ENCODE measurements around the gene MAML2. TPM values are rescaled to one million over a fixed set of nuclear protein-coding genes. Genes with fewer than 3 reads are reported as not detected.

MAML2 gene
- total RNA-seq, 1 experiment from 2014 or later, result 2.9 TPM

- in situ Hi-C loops (cut with HindIII; ENCODE audit: low pct_unique_long_range_greater_than_20kb, low sequenced_read_pairs) (no loop called here), intact Hi-C loops (cut with micrococcal nuclease; ENCODE audit: unreplicated experiment) (no loop called here)
- Histone ChIP-seq H3K27ac (ENCODE audit: low read length) (no peak overlapping the region), H3K36me3 (ENCODE audit: control insufficient read depth, insufficient read depth, low read length) (no peaks in the 10 kb centered on the region), H3K4me1 (ENCODE audit: control insufficient read depth, insufficient read depth, low read length) (no peaks in the 10 kb centered on the region), H3K9me3 (ENCODE audit: control insufficient read depth, insufficient read depth, low read depth, low read length) (no peaks in the 10 kb centered on the region), H3K27me3 (ENCODE audit: control insufficient read depth, insufficient read depth, low read length) (no peaks in the 10 kb centered on the region), H3K4me3 (ENCODE audit: low read depth in 2 of 2, low read length in 2 of 2) (no peak overlapping the region)
- ATAC-seq (no peak), DNase-seq (ENCODE audit: low read depth, low spot score) (no peak)
- ChIA-PET POLR2A (interaction anchor here (0.6 kb wide), 1 partner anchor 191 kb away, joined by 5 read pairs; no protein-coding TSS in a partner anchor), CTCF (interaction anchor here (0.6 kb wide), 1 partner anchor 179 kb away, joined by 3 read pairs; no protein-coding TSS in a partner anchor)
- no TSS peak for BruUV-seq (replicated peaks)
- no peak for TF ChIP-seq REST (IDR thresholded peaks at IDR 0.05; ENCODE audit: insufficient read depth in 1 of 2, low read depth in 2 of 2, low read length in 1 of 2)
- TF ChIP-seq TCF7L2 (IDR thresholded peaks at IDR 0.05; ENCODE audit: low read depth, low read length), result no peak
- no peak for TF ChIP-seq POLR2AphosphoS5 (IDR thresholded peaks at IDR 0.05; ENCODE audit: low read depth, low read length)
- no peak for TF ChIP-seq SIN3A (IDR thresholded peaks at IDR 0.05; ENCODE audit: borderline replicate concordance, insufficient read depth, low read depth, low read length)
- no peak for TF ChIP-seq CTCF (IDR thresholded peaks at IDR 0.05)
These were observed 127.7 kb downstream of the MAML2 start for GRCh38 chr11:96215110-96215782.

- TF ChIP-seq POLR2AphosphoS5 (IDR thresholded peaks at IDR 0.05; ENCODE audit: low read depth, low read length) (no peak), CTCF (IDR thresholded peaks at IDR 0.05) (no peak), REST (IDR thresholded peaks at IDR 0.05; ENCODE audit: insufficient read depth in 1 of 2, low read depth in 2 of 2, low read length in 1 of 2) (no peak), SIN3A (IDR thresholded peaks at IDR 0.05; ENCODE audit: borderline replicate concordance, insufficient read depth, low read depth, low read length) (no peak), TCF7L2 (IDR thresholded peaks at IDR 0.05; ENCODE audit: low read depth, low read length) (no peak)
- ChIA-PET CTCF (interaction anchor here (0.6 kb wide), 1 partner anchor 179 kb away, joined by 3 read pairs; no protein-coding TSS in a partner anchor), POLR2A (interaction anchor here (0.6 kb wide), 2 partner anchors 155 to 190 kb away, joined by 3 to 5 read pairs; no protein-coding TSS in a partner anchor)
- H3K4me3 ChIP-seq (ENCODE audit: low read depth in 2 of 2, low read length in 2 of 2), result no peak overlapping the region
- H3K4me1 ChIP-seq (ENCODE audit: control insufficient read depth, insufficient read depth, low read length), result no peaks in the 10 kb centered on the region
- no TSS peak for BruUV-seq (replicated peaks)
- H3K9me3 ChIP-seq (ENCODE audit: control insufficient read depth, insufficient read depth, low read depth, low read length), result no peaks in the 10 kb centered on the region
- no peak overlapping the region for H3K27ac ChIP-seq (ENCODE audit: low read length)
- intact Hi-C loops (cut with micrococcal nuclease; ENCODE audit: unreplicated experiment), result no loop called here
- no peaks in the 10 kb centered on the region for H3K27me3 ChIP-seq (ENCODE audit: control insufficient read depth, insufficient read depth, low read length)
- in situ Hi-C loops (cut with HindIII; ENCODE audit: low pct_unique_long_range_greater_than_20kb, low sequenced_read_pairs), result no loop called here
- ATAC-seq, result no peak
- no peaks in the 10 kb centered on the region for H3K36me3 ChIP-seq (ENCODE audit: control insufficient read depth, insufficient read depth, low read length)
- no peak for DNase-seq (ENCODE audit: low read depth, low spot score)
These were observed 128.3 kb downstream of the MAML2 start for GRCh38 chr11:96214777-96215109.

Measured in Panc1 (cell line).